Measurements from ENCODE around the gene INF2.

DNA sequence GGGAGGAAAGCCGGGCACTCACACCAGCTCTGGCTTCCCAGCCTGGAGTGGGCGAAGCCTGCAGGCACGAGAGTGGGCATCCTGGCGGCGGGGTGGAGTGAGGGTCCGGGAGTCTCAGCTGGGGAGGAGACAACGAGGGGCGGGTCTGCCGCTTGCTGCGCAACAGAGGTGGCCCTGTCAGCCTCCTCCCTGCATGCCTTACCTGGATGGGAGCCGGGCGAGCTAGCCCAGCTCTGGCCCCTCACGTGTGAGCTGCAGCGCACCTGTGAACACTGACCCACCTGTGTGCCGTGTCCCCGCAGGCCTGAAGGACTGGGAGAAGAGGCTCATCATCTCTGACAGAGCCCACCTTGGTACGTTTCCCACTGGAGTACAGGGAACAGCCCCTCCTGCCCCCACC lies 49.6 kb downstream of the INF2 start:
- TF ChIP-seq, protein P1, sequence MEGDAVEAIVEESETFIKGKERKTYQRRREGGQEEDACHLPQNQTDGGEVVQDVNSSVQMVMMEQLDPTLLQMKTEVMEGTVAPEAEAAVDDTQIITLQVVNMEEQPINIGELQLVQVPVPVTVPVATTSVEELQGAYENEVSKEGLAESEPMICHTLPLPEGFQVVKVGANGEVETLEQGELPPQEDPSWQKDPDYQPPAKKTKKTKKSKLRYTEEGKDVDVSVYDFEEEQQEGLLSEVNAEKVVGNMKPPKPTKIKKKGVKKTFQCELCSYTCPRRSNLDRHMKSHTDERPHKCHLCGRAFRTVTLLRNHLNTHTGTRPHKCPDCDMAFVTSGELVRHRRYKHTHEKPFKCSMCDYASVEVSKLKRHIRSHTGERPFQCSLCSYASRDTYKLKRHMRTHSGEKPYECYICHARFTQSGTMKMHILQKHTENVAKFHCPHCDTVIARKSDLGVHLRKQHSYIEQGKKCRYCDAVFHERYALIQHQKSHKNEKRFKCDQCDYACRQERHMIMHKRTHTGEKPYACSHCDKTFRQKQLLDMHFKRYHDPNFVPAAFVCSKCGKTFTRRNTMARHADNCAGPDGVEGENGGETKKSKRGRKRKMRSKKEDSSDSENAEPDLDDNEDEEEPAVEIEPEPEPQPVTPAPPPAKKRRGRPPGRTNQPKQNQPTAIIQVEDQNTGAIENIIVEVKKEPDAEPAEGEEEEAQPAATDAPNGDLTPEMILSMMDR (IDR thresholded peaks at IDR 0.05): no peak
- TF ChIP-seq ZFX (IDR thresholded peaks at IDR 0.05; ENCODE audit: borderline replicate concordance): no peak
